Neural cell (in vitro differentiated cells): ENCODE data around the gene LRP1. TPM values are rescaled to one million over a fixed set of nuclear protein-coding genes. Genes with fewer than 3 reads are reported as not detected.
A peak's percentile ranks its signal among the peaks of the same experiment; 100 is the strongest.

Source experiments
- H2AFZ ChIP-seq: fragments of 200-600, 300-800 bp; sonication (generic), shearing (Covaris generic); 2 replicates; pipeline ENCODE4 v1.6.0; 2014; ENCODE audit warnings: low read depth, mild to moderate bottlenecking, antibody characterized with exemption, low read length, moderate library complexity
- H3F3A ChIP-seq: fragments of 200-600 bp; shearing (Covaris generic); 2 replicates; pipeline ENCODE4 v1.6.1; 2016; ENCODE audit warnings: mild to moderate bottlenecking, moderate library complexity, mixed read lengths, antibody characterized with exemption, low read length; ENCODE audit not compliant: insufficient read depth, poor library complexity, severe bottlenecking
- H3K27ac ChIP-seq: fragments of 200-600, 300-800 bp; sonication (generic), shearing (Covaris generic); 2 replicates; pipeline ENCODE4 v1.5.1; 2014; ENCODE audit warnings: mild to moderate bottlenecking, low read length, moderate library complexity
- H3K27me3 ChIP-seq: fragments of 300-800, 200-600 bp; sonication (generic), shearing (Covaris generic); 2 replicates; pipeline ENCODE4 v1.6.0; 2014; ENCODE audit warnings: mild to moderate bottlenecking, low read depth, low read length, moderate library complexity; ENCODE audit not compliant: insufficient read depth
- H3K36me3 ChIP-seq: fragments of 300-800, 200-600 bp; sonication (generic), shearing (Covaris generic); 2 replicates; pipeline ENCODE4 v1.5.1; 2014; ENCODE audit warnings: mild to moderate bottlenecking, antibody characterized with exemption, low read length, moderate library complexity; ENCODE audit not compliant: insufficient read depth
- H3K4me2 ChIP-seq: fragments of 300-800, 200-600 bp; sonication (generic), shearing (Covaris generic); 2 replicates; pipeline ENCODE4 v1.6.0; 2014; ENCODE audit warnings: mild to moderate bottlenecking, low read length
- H3K4me3 ChIP-seq: fragments of 300-800, 200-600 bp; sonication (generic), shearing (Covaris generic); 2 replicates; pipeline ENCODE4 v1.5.1; 2014; ENCODE audit warnings: mild to moderate bottlenecking, low read length, moderate library complexity
- H3K79me2 ChIP-seq: fragments of 200-600 bp; shearing (Covaris generic); replicated peaks from 2 replicates; pipeline ENCODE4 v1.6.0; 2014; ENCODE audit warnings: mild to moderate bottlenecking, low read length, moderate library complexity; ENCODE audit not compliant: insufficient read depth
- H3K9ac ChIP-seq: fragments of 300-800, 200-600 bp; sonication (generic), shearing (Covaris generic); 2 replicates; pipeline ENCODE4 v1.6.1; 2016; ENCODE audit warnings: mild to moderate bottlenecking, low read length, mixed read lengths
- H3K9me2 ChIP-seq: fragments of 200-600 bp; shearing (Covaris generic); 2 replicates; pipeline ENCODE4 v1.6.1; 2016; ENCODE audit warnings: mild to moderate bottlenecking, low read length, mixed read lengths; ENCODE audit not compliant: insufficient read depth
- H3K9me3 ChIP-seq: fragments of 200-600, 300-800 bp; sonication (generic), shearing (Covaris generic); 2 replicates; pipeline ENCODE4 v1.6.1; 2016; ENCODE audit warnings: mild to moderate bottlenecking, mixed run types, low read length, moderate library complexity, mixed read lengths
- H4K20me1 ChIP-seq: fragments of 200-600 bp; shearing (Covaris generic); 2 replicates; pipeline ENCODE4 v1.6.1; 2016; ENCODE audit warnings: mild to moderate bottlenecking, mixed run types; ENCODE audit not compliant: insufficient read depth
- EP300 ChIP-seq: fragments of 450-650 bp; conservative IDR thresholded peaks from 2 replicates; pipeline ENCODE4 v1.6.1; 2014; ENCODE audit warnings: antibody characterized with exemption, mild to moderate bottlenecking, moderate library complexity; ENCODE audit not compliant: poor library complexity, severe bottlenecking
- EZH2 ChIP-seq: fragments of 200-600, 300-800 bp; shearing (Covaris generic), sonication (generic); IDR thresholded peaks from 2 replicates; pipeline ENCODE4 v1.6.1; 2014; ENCODE audit warnings: antibody characterized with exemption, low read length, borderline replicate concordance, mild to moderate bottlenecking; ENCODE audit not compliant: insufficient read depth, poor library complexity, severe bottlenecking
- MXI1 ChIP-seq: fragments of 450-650 bp; conservative IDR thresholded peaks from 2 replicates; pipeline ENCODE4 v1.6.1; 2014; ENCODE audit warnings: antibody characterized with exemption, mild to moderate bottlenecking; ENCODE audit not compliant: poor library complexity, severe bottlenecking
- POLR2AphosphoS5 ChIP-seq: IDR thresholded peaks from 2 replicates; pipeline ENCODE4 v1.6.1; 2012
- SMC3 ChIP-seq: fragments of 450-650 bp; conservative IDR thresholded peaks from 2 replicates; pipeline ENCODE4 v1.6.1; 2014; ENCODE audit warnings: antibody characterized with exemption, mild to moderate bottlenecking, moderate library complexity; ENCODE audit not compliant: poor library complexity
- TAF1 ChIP-seq: IDR thresholded peaks from 2 replicates; pipeline ENCODE4 v1.6.1; 2012; ENCODE audit warnings: low read depth
- polyA plus RNA-seq: library from polyadenylated mRNA; depleted of rRNA; stranded (reverse); fragments of >200 nt; gene quantifications from 2 replicates; pipeline ENCODE4 v1.2.3, GENCODE V29; 2014
- TF ChIP-seq, protein P1 (sequence below): IDR thresholded peaks from 2 replicates; pipeline ENCODE4 v1.6.1; 2012; ENCODE audit warnings: borderline replicate concordance

The LRP1 gene
- polyA plus RNA-seq, 1 donor from 2014 or later: 18.2 TPM

DNA sequence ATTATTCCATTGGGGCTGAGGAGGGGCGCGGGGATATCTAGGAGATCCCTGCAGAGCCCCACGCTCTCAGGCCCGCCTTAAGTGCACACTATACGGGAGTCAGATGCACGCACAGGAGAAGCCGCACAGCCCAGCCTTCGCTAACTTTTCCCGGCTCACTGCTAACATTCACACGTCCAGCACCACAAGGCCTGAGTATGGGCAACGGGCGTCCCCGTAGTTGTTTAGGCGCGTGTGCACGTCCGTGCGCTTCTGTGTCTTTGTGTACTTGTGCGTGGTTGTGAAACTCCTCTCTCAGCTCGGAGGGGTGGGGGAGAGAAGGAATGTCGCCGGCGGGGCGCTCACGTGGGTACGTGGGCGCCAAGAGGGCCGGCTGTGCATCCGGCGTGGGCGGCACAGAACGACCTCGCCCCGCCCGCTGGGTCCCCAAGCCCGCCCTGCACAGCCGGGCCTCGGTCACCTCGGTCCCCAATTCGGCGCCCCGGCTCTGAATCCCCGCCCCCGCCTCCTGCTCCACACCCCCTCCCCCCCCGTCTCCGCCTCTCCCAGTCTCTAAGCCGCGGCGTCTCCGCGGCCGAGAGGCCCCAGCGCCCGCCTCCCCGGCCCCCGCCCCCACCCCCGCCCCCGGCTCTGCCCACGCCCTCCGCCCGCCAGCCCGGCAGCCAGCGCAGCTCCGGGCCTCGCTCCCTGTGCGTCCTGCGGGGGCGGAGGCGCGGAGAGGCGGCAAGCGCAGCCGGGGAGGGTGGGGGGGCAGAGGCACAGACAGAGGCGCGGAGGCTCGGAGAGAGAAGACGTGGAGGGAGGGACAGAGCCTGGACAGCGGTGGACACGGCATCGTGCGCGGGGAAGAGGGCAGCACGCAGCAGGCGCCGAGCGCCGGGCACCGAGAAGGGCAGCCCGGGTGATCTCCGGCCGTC is 39.7 kb upstream of the LRP1 start, which contains the start of gene NAB2:
Gene NAB2 (plus strand): TSS at position 761 of the 917 bp plus-strand sequence. CDS start 158 bp downstream, outside the sequence.
- peaks cover 12% of the 10 kb centered on the region for H3K27me3 ChIP-seq
- peaks cover 17% of the 10 kb centered on the region for H3K79me2 ChIP-seq
- H3K9me2 ChIP-seq: no peaks in the 10 kb centered on the region
- no peaks in the 10 kb centered on the region for H3K36me3 ChIP-seq
- H3F3A ChIP-seq: peaks cover 4% of the 10 kb centered on the region
- H2AFZ ChIP-seq: peak within 1 kb of the TSS; percentile 73
- H3K4me3 ChIP-seq: peak within 1 kb of the TSS; percentile 91
- no peaks in the 10 kb centered on the region for H3K9me3 ChIP-seq
- peak; percentile 33 for TF ChIP-seq POLR2AphosphoS5
- no peak for TF ChIP-seq EP300
- no peaks in the 10 kb centered on the region for H4K20me1 ChIP-seq
- peak within 1 kb of the TSS; percentile 78 for H3K4me2 ChIP-seq
- peak within 1 kb of the TSS; percentile 76 for H3K9ac ChIP-seq
- H3K27ac ChIP-seq: peak within 1 kb of the TSS; percentile 44

DNA sequence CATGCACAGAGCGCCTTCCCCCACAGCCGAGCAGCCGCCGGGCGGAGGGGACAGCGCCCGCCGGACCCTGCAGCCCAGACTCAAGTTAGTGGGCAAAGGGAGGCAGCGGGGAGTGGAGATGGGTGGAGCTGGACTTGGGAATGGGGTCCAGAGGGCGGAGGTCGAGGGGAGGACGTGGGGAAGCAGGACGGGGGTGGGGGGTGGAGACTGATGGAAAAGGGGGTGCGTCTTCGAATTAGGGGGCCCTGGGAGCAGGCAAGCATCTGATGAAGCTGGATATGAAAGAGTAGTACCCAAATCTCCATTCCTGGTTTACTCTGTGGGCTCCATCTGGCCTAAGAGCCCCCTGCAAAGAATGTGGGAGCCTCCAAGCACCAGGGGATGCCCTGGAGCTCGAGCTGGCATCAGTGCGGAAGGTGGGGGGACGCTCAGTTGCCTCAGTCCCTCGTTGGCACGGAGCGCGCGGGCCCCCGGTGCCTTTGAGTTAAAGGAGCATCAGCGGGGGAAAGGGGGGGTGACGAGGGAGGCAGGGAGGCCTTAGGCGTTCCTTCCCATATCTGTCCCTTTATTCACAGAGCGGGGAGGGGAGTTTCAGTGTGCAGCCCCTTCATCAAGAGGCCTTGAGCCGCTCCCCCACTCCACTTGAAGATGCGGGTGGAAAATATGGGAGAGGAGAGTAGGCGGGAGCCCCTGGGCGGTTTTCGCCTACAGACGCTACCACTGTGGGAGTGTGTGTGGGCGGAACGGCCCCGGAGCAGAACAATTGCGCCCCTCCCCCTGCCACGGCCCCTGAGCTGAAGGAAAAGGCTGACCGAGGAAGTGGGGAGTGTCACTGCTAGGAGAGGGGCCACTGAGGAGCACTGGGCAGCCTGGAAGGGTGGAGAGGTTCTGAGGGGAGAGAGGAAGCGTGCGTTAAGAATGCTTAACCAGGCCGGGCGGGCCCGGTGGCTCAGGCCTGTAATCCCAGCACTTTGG is 38.7 kb upstream of the LRP1 start:
- H3F3A ChIP-seq: peaks cover 4% of the 10 kb centered on the region
- H3K27me3 ChIP-seq: peaks cover 12% of the 10 kb centered on the region
- TF ChIP-seq POLR2AphosphoS5 (peak; percentile 30), TAF1 (peak; percentile 40), SMC3 (no peak)
- H3K79me2 ChIP-seq: peaks cover 17% of the 10 kb centered on the region
- no peaks in the 10 kb centered on the region for H3K9me3 ChIP-seq
- no peaks in the 10 kb centered on the region for H4K20me1 ChIP-seq
- H3K27ac ChIP-seq: peak overlapping the region; percentile 44
- H3K4me3 ChIP-seq: peak overlapping the region; percentile 91
- peak overlapping the region; percentile 73 for H2AFZ ChIP-seq
- H3K9me2 ChIP-seq: no peaks in the 10 kb centered on the region
- H3K9ac ChIP-seq: peak overlapping the region; percentile 76
- H3K36me3 ChIP-seq: no peaks in the 10 kb centered on the region
- peak overlapping the region; percentile 78 for H3K4me2 ChIP-seq

DNA sequence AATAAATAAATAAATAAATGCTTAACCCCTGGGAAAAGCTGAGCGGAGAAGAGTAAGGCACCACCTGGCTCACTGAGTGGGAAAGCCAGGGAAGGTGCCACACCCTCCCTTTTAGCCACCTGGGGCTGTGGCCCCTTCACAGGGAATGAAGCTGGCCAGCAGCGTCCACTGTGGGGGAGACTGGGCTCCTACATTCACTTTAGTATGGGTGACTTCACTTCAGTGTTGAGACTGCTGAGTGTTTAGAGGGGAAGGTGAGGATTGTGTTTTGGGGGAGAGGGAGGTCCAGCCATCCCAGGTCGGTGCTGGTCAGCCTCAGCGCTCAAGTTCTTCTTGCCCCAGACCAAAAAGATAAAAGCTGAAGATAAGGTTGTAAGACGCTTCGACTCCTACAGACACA is 37.8 kb upstream of the LRP1 start:
- Histone ChIP-seq H3K9ac (no peak overlapping the region), H3K79me2 (peaks cover 17% of the 10 kb centered on the region), H3K9me2 (no peaks in the 10 kb centered on the region), H3F3A (peaks cover 4% of the 10 kb centered on the region), H2AFZ (no peak overlapping the region), H3K27me3 (peaks cover 12% of the 10 kb centered on the region), H3K4me3 (peak overlapping the region; percentile 91), H3K4me2 (peak overlapping the region; percentile 55), H4K20me1 (no peaks in the 10 kb centered on the region), H3K27ac (no peak overlapping the region), H3K9me3 (no peaks in the 10 kb centered on the region), H3K36me3 (no peaks in the 10 kb centered on the region)
- TF ChIP-seq, protein P1, sequence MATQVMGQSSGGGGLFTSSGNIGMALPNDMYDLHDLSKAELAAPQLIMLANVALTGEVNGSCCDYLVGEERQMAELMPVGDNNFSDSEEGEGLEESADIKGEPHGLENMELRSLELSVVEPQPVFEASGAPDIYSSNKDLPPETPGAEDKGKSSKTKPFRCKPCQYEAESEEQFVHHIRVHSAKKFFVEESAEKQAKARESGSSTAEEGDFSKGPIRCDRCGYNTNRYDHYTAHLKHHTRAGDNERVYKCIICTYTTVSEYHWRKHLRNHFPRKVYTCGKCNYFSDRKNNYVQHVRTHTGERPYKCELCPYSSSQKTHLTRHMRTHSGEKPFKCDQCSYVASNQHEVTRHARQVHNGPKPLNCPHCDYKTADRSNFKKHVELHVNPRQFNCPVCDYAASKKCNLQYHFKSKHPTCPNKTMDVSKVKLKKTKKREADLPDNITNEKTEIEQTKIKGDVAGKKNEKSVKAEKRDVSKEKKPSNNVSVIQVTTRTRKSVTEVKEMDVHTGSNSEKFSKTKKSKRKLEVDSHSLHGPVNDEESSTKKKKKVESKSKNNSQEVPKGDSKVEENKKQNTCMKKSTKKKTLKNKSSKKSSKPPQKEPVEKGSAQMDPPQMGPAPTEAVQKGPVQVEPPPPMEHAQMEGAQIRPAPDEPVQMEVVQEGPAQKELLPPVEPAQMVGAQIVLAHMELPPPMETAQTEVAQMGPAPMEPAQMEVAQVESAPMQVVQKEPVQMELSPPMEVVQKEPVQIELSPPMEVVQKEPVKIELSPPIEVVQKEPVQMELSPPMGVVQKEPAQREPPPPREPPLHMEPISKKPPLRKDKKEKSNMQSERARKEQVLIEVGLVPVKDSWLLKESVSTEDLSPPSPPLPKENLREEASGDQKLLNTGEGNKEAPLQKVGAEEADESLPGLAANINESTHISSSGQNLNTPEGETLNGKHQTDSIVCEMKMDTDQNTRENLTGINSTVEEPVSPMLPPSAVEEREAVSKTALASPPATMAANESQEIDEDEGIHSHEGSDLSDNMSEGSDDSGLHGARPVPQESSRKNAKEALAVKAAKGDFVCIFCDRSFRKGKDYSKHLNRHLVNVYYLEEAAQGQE: no peak
- no peak for TF ChIP-seq MXI1
- TF ChIP-seq EP300: no peak
- TF ChIP-seq POLR2AphosphoS5: no peak
- TF ChIP-seq SMC3: no peak
- no peak for TF ChIP-seq TAF1
- no peak for TF ChIP-seq EZH2
